ENCODE data around the gene RABL2B.
A peak's percentile ranks its signal among the peaks of the same experiment; 100 is the strongest.
"Not testable (repeated sequence)": the region's sequence is repeated elsewhere in the genome, so short reads cannot be mapped to it uniquely, and the experiment has no call there.

The RABL2B gene

GRCh38 chr22:50783033-50783879, at the start of gene RABL2B:
Gene RABL2B (minus strand): TSS chr22:50783636. CDS start chr22:50782294, 1,342 bp downstream.
- not testable (repeated sequence) for H3K9ac ChIP-seq (ENCODE audit: low read length); H3K4me1 ChIP-seq (ENCODE audit: low read length); H3F3A ChIP-seq (ENCODE audit: insufficient read depth, low read length); H3K9me3 ChIP-seq (replicated peaks; ENCODE audit: insufficient read depth, low read length); H3K27me3 ChIP-seq (replicated peaks; ENCODE audit: insufficient read depth, low read length); H3K79me2 ChIP-seq (ENCODE audit: low read length); H4K20me1 ChIP-seq (ENCODE audit: insufficient read depth, low read length); H3K27ac ChIP-seq (ENCODE audit: low read length); H3K9me2 ChIP-seq (replicated peaks; ENCODE audit: insufficient read depth, low read length); H3K36me3 ChIP-seq (replicated peaks; ENCODE audit: insufficient read depth, low read length)
- Histone ChIP-seq H2AFZ (ENCODE audit: low read length) (0 out of 2 replicates have a peak within 1 kb of the TSS, but pooled peaks have one; percentile 23), H3K4me3 (ENCODE audit: low read length) (peak within 1 kb of the TSS; percentile 53), H3K4me2 (ENCODE audit: low read depth, low read length) (peak within 1 kb of the TSS; percentile 37; the same call in 1 of the 2 replicates)
- peak; percentile 89 for DNase-seq

- H3K9ac ChIP-seq (ENCODE audit: low read length); H3K79me2 ChIP-seq (ENCODE audit: low read length); H3K4me1 ChIP-seq (ENCODE audit: low read length); H3F3A ChIP-seq (ENCODE audit: insufficient read depth, low read length); DNase-seq; H3K4me3 ChIP-seq (ENCODE audit: low read length); H3K9me2 ChIP-seq (replicated peaks; ENCODE audit: insufficient read depth, low read length); H3K9me3 ChIP-seq (replicated peaks; ENCODE audit: insufficient read depth, low read length); H2AFZ ChIP-seq (ENCODE audit: low read length); H4K20me1 ChIP-seq (ENCODE audit: insufficient read depth, low read length); H3K4me2 ChIP-seq (ENCODE audit: low read depth, low read length); H3K27ac ChIP-seq (ENCODE audit: low read length); H3K36me3 ChIP-seq (replicated peaks; ENCODE audit: insufficient read depth, low read length); H3K27me3 ChIP-seq (replicated peaks; ENCODE audit: insufficient read depth, low read length): not testable (repeated sequence)
These were observed 3.5 kb upstream of the RABL2B start for GRCh38 chr22:50786936-50787335.

DNA sequence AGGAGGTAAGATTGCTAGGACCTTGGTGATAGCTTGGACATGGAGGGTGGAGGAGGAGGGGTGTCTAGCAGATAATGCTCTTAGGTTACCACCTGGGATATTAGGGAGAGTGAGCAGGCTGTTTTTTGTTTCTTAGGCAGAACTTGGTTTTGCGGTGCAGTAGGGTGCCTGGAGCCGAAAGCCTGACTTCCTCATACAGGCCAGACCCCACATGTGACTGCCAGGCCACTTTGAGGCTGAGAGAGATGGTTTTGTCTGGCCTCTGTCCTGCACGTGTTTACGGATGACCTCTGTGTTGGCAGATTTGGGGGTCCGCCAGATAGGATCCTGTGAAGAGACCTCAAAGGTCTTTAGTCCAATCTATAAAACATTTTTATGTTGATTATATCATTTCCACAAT, 1.9 kb upstream of the RABL2B start:
- H3K27me3 ChIP-seq (replicated peaks; ENCODE audit: insufficient read depth, low read length); H2AFZ ChIP-seq (ENCODE audit: low read length); H3K4me1 ChIP-seq (ENCODE audit: low read length); H3K9me3 ChIP-seq (replicated peaks; ENCODE audit: insufficient read depth, low read length); H3K36me3 ChIP-seq (replicated peaks; ENCODE audit: insufficient read depth, low read length); H4K20me1 ChIP-seq (ENCODE audit: insufficient read depth, low read length); H3K4me2 ChIP-seq (ENCODE audit: low read depth, low read length); H3F3A ChIP-seq (ENCODE audit: insufficient read depth, low read length); H3K4me3 ChIP-seq (ENCODE audit: low read length); H3K27ac ChIP-seq (ENCODE audit: low read length); H3K79me2 ChIP-seq (ENCODE audit: low read length); H3K9me2 ChIP-seq (replicated peaks; ENCODE audit: insufficient read depth, low read length); H3K9ac ChIP-seq (ENCODE audit: low read length); DNase-seq: not testable (repeated sequence)

GRCh38 chr22:50783880-50784276, 442 bp upstream of the RABL2B start:
- H3K4me1 ChIP-seq (ENCODE audit: low read length); H3K27ac ChIP-seq (ENCODE audit: low read length); H3F3A ChIP-seq (ENCODE audit: insufficient read depth, low read length); H3K9me3 ChIP-seq (replicated peaks; ENCODE audit: insufficient read depth, low read length); H3K36me3 ChIP-seq (replicated peaks; ENCODE audit: insufficient read depth, low read length); H3K79me2 ChIP-seq (ENCODE audit: low read length); H4K20me1 ChIP-seq (ENCODE audit: insufficient read depth, low read length); H3K9me2 ChIP-seq (replicated peaks; ENCODE audit: insufficient read depth, low read length); DNase-seq; H3K9ac ChIP-seq (ENCODE audit: low read length); H3K27me3 ChIP-seq (replicated peaks; ENCODE audit: insufficient read depth, low read length): not testable (repeated sequence)
- H3K4me2 ChIP-seq (ENCODE audit: low read depth, low read length) = peak overlapping the region; percentile 37; the same call in 1 of the 2 replicates
- H3K4me3 ChIP-seq (ENCODE audit: low read length) = peak overlapping the region; percentile 36; the same call in 1 of the 2 replicates
- 0 out of 2 replicates have a peak overlapping the region, but pooled peaks have one; percentile 23 for H2AFZ ChIP-seq (ENCODE audit: low read length)

DNA sequence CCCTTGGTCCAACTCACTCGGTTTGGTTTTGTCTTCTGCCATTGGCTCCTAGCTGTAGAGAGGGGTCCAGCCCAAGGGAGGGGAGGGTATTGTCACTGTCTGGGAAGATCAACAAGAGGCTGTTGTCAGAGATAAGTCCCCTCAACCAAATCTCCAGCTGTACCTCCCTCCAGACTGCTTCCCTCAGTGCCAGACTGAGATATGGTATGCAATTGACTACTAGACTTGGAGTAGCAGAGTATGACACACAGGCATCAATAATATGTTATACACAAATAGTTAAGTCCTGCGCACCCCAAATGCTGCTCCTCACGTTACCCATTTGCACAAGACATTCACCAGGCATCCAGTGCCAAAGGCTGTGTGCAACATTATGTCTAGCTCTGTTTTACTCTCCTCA, 1.2 kb downstream of the RABL2B start:
- H3K4me3 ChIP-seq (ENCODE audit: low read length); H3K36me3 ChIP-seq (replicated peaks; ENCODE audit: insufficient read depth, low read length); H3K9me2 ChIP-seq (replicated peaks; ENCODE audit: insufficient read depth, low read length); H3K4me2 ChIP-seq (ENCODE audit: low read depth, low read length); H3K9me3 ChIP-seq (replicated peaks; ENCODE audit: insufficient read depth, low read length); DNase-seq; H3F3A ChIP-seq (ENCODE audit: insufficient read depth, low read length); H3K4me1 ChIP-seq (ENCODE audit: low read length); H3K27me3 ChIP-seq (replicated peaks; ENCODE audit: insufficient read depth, low read length); H3K9ac ChIP-seq (ENCODE audit: low read length); H3K79me2 ChIP-seq (ENCODE audit: low read length); H4K20me1 ChIP-seq (ENCODE audit: insufficient read depth, low read length); H3K27ac ChIP-seq (ENCODE audit: low read length); H2AFZ ChIP-seq (ENCODE audit: low read length): not testable (repeated sequence)

DNA sequence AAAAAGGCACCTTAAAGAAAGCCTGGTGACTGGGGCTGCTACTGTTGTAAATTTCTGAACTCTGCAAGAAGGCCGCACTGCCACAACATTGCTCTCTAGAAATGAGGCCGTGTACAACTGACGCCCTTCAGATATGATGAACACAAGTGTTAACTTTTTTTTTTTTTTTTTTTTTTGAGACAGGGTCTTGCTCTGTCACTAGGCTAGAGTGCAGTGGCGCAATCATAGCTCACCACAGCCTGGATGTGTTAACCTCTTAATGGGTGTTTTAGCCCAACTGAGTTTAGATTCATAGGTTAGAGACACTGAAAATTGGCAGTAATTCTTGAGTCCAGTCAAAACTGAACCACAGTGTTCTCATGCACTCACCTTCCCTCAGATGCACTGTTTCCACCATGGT, 3.2 kb downstream of the RABL2B start:
- not testable (repeated sequence) for H3K4me1 ChIP-seq (ENCODE audit: low read length); H3K9ac ChIP-seq (ENCODE audit: low read length); H3K27me3 ChIP-seq (replicated peaks; ENCODE audit: insufficient read depth, low read length); H3K4me3 ChIP-seq (ENCODE audit: low read length); H4K20me1 ChIP-seq (ENCODE audit: insufficient read depth, low read length); H3K36me3 ChIP-seq (replicated peaks; ENCODE audit: insufficient read depth, low read length); H2AFZ ChIP-seq (ENCODE audit: low read length); H3K9me3 ChIP-seq (replicated peaks; ENCODE audit: insufficient read depth, low read length); H3K79me2 ChIP-seq (ENCODE audit: low read length); H3F3A ChIP-seq (ENCODE audit: insufficient read depth, low read length); H3K9me2 ChIP-seq (replicated peaks; ENCODE audit: insufficient read depth, low read length); DNase-seq; H3K4me2 ChIP-seq (ENCODE audit: low read depth, low read length); H3K27ac ChIP-seq (ENCODE audit: low read length)

DNA sequence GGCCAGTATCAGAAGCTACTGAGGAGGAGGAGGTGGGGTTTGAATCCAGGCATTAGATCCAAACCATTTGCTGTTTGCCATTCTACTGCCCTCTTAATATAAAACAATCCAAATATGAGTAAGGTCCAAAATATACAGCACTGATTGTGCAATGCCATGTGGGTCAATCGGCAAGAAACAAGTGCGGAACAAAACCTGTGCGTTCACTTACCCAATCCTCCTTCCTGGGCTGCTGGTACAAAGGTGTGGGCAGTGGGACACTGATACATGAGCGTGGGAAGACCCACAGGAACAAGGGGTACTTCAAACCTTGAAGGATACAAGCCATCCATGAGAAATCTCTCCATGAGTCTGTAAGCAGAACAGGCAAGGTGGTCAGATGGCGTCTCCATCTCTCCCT, 5.8 kb downstream of the RABL2B start:
- H3K36me3 ChIP-seq (replicated peaks; ENCODE audit: insufficient read depth, low read length); H3K27me3 ChIP-seq (replicated peaks; ENCODE audit: insufficient read depth, low read length); H3K79me2 ChIP-seq (ENCODE audit: low read length); H2AFZ ChIP-seq (ENCODE audit: low read length); H3K9ac ChIP-seq (ENCODE audit: low read length); H4K20me1 ChIP-seq (ENCODE audit: insufficient read depth, low read length); H3K4me1 ChIP-seq (ENCODE audit: low read length); H3K4me2 ChIP-seq (ENCODE audit: low read depth, low read length); H3K9me2 ChIP-seq (replicated peaks; ENCODE audit: insufficient read depth, low read length); DNase-seq; H3F3A ChIP-seq (ENCODE audit: insufficient read depth, low read length); H3K9me3 ChIP-seq (replicated peaks; ENCODE audit: insufficient read depth, low read length); H3K4me3 ChIP-seq (ENCODE audit: low read length); H3K27ac ChIP-seq (ENCODE audit: low read length): not testable (repeated sequence)
